ACHN (cell line): ENCODE measurements around the gene CRYGD.
"Not testable (repeated sequence)": the region's sequence is repeated elsewhere in the genome, so short reads cannot be mapped to it uniquely, and the experiment has no call there.

ENCODE experiments used
- DNase-seq: peaks from one replicate; pipeline ENCODE4 v3.0.0-alpha.2; 2015
- in situ Hi-C: cut with HindIII; loops from 2 replicates; pipeline ENCODE4 v1.10.0; 2017; ENCODE audit warnings: low sequenced_read_pairs, low pct_ligation_motif_present, low pct_unique_long_range_greater_than_20kb

CRYGD gene

GRCh38 chr2:208124013-208124715 lies at the start of gene CRYGD:
CRYGD (minus strand) TSS chr2:208124524; CDS start chr2:208124473, 51 bp downstream.
- in situ Hi-C loops, DNase-seq: not testable (repeated sequence)

- no peak for DNase-seq
- in situ Hi-C loops = no loop called here
Measured at GRCh38 chr2:208172125-208172524, 47.8 kb upstream of the CRYGD start.

- in situ Hi-C loops = no loop called here
- DNase-seq = no peak
Measured at GRCh38 chr2:208164951-208165755, 40.8 kb upstream of the CRYGD start.

- in situ Hi-C loops = no loop called here
- DNase-seq = no peak
Measured at GRCh38 chr2:208163489-208163888, 39.2 kb upstream of the CRYGD start, which contains the start of gene CRYGA. CRYGA (minus strand) TSS chr2:208163589; CDS start chr2:208163556, 33 bp downstream.

- no peak for DNase-seq
- in situ Hi-C loops = no loop called here
Measured at GRCh38 chr2:208156439-208156838, 32.1 kb upstream of the CRYGD start.

GRCh38 chr2:208153156-208153555 lies 28.8 kb upstream of the CRYGD start:
- in situ Hi-C loops = no loop called here
- DNase-seq = no peak

GRCh38 chr2:208150956-208151355 lies 26.6 kb upstream of the CRYGD start:
- in situ Hi-C loops = no loop called here
- no peak for DNase-seq

GRCh38 chr2:208150094-208150493 lies 25.8 kb upstream of the CRYGD start:
- in situ Hi-C loops = no loop called here

GRCh38 chr2:208148803-208149202 lies 24.5 kb upstream of the CRYGD start:
- in situ Hi-C loops = no loop called here
- DNase-seq = no peak

More at GRCh38 chr2:208150094-208150493, 25.8 kb upstream of the CRYGD start:
- DNase-seq = no peak

GRCh38 chr2:208147759-208148158 lies 23.4 kb upstream of the CRYGD start:
- in situ Hi-C loops = no loop called here

GRCh38 chr2:208147008-208147407 lies 22.7 kb upstream of the CRYGD start:
- DNase-seq = no peak
- in situ Hi-C loops = no loop called here

More at GRCh38 chr2:208147759-208148158, 23.4 kb upstream of the CRYGD start:
- DNase-seq = no peak

- in situ Hi-C loops = no loop called here
- no peak for DNase-seq
Measured at GRCh38 chr2:208146006-208146405, 21.7 kb upstream of the CRYGD start, which contains the start of gene CRYGB. CRYGB (minus strand) TSS chr2:208146158; CDS start chr2:208146120, 38 bp downstream.

GRCh38 chr2:208142925-208143799 lies 18.8 kb upstream of the CRYGD start:
- no peak for DNase-seq
- in situ Hi-C loops = no loop called here

GRCh38 chr2:208142240-208142924 lies 18.1 kb upstream of the CRYGD start:
- DNase-seq = no peak

GRCh38 chr2:208139447-208139846 lies 15.1 kb upstream of the CRYGD start:
- in situ Hi-C loops = no loop called here
- DNase-seq = no peak

More at GRCh38 chr2:208142240-208142924, 18.1 kb upstream of the CRYGD start:
- in situ Hi-C loops = no loop called here

GRCh38 chr2:208138334-208138733 lies 14.0 kb upstream of the CRYGD start:
- DNase-seq, in situ Hi-C loops: not testable (repeated sequence)

- in situ Hi-C loops = no loop called here
Measured at GRCh38 chr2:208136716-208137094, 12.4 kb upstream of the CRYGD start.

More at GRCh38 chr2:208136716-208137094, 12.4 kb upstream of the CRYGD start:
- no peak for DNase-seq
